ENCODE measurements around the gene MSANTD7.
"Not testable (repeated sequence)": the region's sequence is repeated elsewhere in the genome, so short reads cannot be mapped to it uniquely, and the experiment has no call there.

Gene MSANTD7

DNA sequence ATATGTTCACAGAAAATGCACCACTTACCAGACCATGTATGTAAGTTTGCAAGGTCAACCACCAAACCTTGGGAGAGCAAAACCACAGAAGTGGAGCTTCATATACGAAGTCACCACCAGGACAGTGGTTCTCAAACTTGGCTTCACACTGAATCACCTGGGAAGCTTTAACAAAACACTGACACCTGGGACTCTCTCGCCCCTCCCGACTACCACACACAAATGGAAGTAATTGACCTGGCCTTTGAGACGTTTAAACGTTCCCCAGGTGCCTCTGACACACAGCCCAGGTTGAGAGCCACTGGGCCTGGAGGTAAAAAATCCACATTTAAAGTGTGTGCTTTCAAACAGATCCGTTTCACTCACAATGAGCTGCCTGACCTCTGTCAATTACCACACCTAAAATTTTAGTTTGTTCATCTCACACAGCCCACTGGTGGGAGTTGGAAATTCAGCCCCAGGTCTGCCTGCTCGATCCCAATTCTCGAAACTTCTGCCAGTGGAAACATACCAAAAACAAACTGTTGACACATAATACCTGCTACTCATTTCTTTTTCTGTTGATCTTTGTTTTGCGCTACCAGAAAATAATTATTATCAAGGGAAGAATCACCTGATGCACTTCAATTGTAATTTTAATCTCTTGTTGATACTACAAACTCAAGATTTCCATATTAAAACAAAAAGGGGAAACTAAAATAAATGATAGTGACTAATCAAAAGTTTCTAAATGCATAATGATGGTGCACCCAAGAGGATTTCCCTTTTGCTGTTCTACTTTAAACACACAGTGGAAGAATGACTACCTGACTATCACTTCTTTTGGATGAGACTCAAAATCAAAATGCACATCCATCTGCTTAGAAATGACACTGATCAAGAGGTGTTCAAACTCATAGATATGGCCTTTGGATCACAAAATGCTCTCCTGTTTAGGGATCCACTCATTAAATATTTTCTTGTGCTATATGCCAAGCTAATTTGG, 26.8 kb upstream of the MSANTD7 start:
- no peak for TF ChIP-seq ZFX (IDR thresholded peaks at IDR 0.05)
- TF ChIP-seq, protein P1, sequence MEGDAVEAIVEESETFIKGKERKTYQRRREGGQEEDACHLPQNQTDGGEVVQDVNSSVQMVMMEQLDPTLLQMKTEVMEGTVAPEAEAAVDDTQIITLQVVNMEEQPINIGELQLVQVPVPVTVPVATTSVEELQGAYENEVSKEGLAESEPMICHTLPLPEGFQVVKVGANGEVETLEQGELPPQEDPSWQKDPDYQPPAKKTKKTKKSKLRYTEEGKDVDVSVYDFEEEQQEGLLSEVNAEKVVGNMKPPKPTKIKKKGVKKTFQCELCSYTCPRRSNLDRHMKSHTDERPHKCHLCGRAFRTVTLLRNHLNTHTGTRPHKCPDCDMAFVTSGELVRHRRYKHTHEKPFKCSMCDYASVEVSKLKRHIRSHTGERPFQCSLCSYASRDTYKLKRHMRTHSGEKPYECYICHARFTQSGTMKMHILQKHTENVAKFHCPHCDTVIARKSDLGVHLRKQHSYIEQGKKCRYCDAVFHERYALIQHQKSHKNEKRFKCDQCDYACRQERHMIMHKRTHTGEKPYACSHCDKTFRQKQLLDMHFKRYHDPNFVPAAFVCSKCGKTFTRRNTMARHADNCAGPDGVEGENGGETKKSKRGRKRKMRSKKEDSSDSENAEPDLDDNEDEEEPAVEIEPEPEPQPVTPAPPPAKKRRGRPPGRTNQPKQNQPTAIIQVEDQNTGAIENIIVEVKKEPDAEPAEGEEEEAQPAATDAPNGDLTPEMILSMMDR (conservative IDR thresholded peaks at IDR 0.05): no peak; the same call in 1 of the 2 replicates
- H3K27ac ChIP-seq: no peak overlapping the region

DNA sequence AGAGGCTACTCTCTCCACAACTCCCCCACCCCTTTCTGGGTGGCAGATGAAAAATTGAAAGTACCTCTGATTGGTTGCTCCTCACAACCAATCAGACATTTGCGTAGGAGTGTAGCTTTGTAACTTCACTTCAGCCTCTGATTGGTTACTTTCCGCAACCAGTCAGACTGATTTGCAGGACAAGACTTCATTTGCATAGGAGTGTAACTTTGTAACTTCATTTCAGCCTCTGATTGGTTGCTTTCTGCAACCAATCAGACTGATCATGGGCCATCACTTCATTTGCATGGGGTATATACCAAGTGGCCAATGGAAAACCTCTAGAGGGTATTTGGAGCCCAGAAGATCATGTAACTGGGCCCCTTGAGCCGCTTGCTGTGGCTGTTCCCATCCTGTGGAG, 25.8 kb upstream of the MSANTD7 start:
- TF ChIP-seq, protein P1 (conservative IDR thresholded peaks at IDR 0.05): no peak
- no peak for TF ChIP-seq ZFX (IDR thresholded peaks at IDR 0.05)
- H3K27ac ChIP-seq: no peak overlapping the region

DNA sequence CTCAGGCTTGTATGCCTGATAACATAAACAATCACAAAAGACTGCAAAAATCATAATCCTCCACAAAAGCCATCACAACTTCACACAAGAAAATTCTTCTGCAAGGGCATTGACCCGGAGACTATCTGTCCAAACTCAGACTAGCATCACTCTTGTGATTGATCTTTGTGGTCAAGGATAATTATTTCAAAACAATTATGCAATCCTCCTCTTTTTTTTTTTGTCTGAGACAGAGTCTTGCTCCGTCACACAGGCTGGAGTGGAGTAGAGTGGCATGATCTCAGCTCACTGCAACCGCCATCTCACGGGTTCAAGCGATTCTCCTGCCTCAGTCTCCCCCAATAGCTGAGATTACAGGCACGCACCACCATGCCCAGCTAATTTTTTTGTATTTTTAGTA, 22.4 kb upstream of the MSANTD7 start:
- TF ChIP-seq, protein P1 (conservative IDR thresholded peaks at IDR 0.05): no peak
- TF ChIP-seq ZFX (IDR thresholded peaks at IDR 0.05): no peak
- no peak overlapping the region for H3K27ac ChIP-seq

DNA sequence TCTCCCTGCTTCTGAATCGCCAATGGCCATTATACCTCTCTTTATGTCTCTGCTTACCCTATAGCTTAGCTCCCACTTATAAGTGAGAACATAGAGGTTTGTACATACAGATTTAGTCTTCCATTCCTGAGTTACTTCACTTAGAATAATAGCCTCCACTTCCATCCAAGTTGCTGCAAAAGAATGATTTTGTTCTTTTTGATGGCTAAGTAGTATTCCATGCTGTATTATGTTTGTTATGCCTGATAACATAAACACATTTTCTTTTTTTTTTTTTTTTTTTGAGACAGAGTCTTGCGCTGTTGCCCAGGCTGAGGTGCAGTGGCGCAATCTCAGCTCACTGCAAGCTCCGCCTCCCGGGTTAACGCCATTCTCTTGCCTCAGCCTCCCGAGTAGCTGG, 21.4 kb upstream of the MSANTD7 start:
- H3K27ac ChIP-seq: not testable (repeated sequence)

DNA sequence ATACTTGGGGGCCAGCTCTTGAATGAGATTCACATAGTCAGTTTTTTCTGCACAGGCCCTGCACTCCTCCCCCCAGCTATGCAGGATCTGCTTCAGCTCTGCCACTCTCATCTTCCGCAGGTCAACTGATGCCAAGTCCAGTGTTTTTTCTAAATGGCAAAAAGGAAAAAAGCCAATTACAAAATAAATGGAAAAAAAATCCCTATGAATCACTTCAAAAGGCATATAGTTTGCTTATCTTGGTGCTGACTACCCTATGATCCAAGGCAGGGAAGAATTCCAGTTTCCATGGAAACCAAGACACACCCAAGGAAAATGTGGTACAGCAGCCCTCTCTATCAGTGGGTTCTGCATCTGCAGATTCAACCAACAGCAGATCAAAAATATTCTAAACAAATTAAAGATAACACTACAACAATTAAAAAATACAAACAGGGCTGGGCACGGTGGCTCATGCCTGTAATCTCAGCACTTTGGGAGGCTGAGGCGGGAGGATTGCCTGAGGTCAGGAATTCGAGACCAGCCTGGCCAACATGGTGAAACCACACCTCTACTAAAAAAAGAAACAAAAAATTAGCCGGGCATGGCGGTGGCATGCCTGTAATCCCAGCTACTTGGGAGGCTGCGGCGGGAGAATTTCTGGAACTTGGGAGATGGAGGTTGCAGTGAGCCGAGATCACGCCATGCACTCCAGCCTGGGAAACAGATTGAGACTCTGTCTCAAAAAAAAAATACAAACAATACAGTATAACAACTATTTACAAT, 17.9 kb upstream of the MSANTD7 start:
- TF ChIP-seq ZFX (IDR thresholded peaks at IDR 0.05): no peak
- TF ChIP-seq, protein P1 (conservative IDR thresholded peaks at IDR 0.05): no peak
- no peak overlapping the region for H3K27ac ChIP-seq

DNA sequence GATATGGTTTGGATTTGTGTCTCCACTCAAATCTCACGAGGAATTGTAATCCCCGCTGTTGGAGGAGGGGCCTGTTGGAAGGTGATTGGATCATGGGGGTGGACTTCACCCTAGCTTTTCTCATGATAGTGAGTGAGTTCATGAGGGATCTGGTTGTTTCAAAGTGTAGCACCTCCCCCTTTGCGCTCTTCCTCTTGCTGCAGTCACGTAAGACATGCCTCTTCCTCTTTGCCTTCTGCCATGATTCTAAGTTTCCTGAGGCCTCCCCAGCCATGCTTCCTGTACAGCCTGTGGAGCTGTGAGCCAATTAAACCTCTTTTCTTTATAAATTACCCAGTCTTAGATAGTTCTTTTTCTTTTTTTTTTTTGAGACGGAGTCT, 17.3 kb upstream of the MSANTD7 start:
- no peak overlapping the region for H3K27ac ChIP-seq
- TF ChIP-seq, protein P1 (conservative IDR thresholded peaks at IDR 0.05): no peak

DNA sequence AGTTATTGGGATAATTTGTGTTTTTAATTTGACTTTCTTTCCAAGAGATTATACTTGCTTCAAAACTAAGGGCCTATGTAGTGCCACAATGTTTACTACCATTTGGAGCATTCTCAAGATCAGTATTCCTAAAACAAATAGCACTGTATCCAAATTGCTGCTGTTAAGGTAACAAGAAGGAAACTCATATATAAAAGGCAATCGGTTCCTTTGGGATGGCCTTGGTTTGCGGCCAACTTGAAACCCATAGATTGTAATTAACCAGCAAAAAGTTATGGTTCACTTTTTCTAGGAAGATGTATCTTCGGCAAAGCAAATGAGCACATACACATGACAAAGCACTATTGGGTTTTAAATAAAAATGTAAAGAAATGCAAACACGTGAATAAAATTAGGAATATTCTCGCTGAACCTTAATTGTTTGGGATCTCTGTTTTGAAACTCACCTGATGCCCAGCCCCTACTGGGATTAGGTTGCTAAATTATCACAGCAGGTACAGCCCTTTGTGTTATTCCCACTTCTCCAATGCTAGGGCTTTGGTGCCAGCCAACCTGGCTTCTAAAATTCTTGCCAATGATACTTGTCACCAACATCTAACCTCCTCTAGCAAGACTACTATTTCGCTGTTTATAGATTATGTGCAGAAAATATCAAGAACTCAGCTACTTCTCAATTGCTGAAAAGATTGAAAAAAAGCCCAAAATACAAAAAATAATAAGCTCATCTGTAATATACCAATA, 16.3 kb upstream of the MSANTD7 start:
- no peak for TF ChIP-seq ZFX (IDR thresholded peaks at IDR 0.05)
- TF ChIP-seq, protein P1 (conservative IDR thresholded peaks at IDR 0.05): no peak
- H3K27ac ChIP-seq: no peak overlapping the region
